HG03159 (cell line): ENCODE results near the gene MYO10.
"Not testable (repeated sequence)": the region's sequence is repeated elsewhere in the genome, so short reads cannot be mapped to it uniquely, and the experiment has no call there.

Experiments used
- ATAC-seq: cut with Tn5 transposase; IDR thresholded peaks from one replicate; pipeline ENCODE4 v1.9.1; 2021; ENCODE audit warnings: mild to moderate bottlenecking, moderate library complexity; ENCODE audit not compliant: unreplicated experiment

MYO10 gene

GRCh38 chr5:16723821-16724220, 212.3 kb downstream of the MYO10 start:
- ATAC-seq: no peak

DNA sequence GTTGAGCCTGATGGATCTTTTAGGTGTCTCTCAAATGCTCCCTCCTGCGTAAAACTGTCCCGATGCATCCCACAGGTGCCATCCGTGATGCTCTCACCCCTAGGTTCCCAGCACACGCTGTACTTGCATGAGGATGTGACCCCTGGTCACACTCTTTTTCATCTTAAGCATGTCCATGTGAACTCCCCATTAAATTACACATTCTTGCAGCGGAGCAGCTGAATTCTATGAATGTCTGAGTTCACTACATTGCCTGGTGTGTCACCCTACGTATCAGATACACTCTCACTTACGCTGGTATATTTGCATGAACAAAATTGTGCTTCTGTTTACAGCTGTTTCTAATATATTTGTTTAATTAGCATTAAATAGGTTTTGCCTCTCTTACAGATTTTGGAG, 214.0 kb downstream of the MYO10 start:
- no peak for ATAC-seq

GRCh38 chr5:16721151-16722096, 214.7 kb downstream of the MYO10 start:
- no peak for ATAC-seq

DNA sequence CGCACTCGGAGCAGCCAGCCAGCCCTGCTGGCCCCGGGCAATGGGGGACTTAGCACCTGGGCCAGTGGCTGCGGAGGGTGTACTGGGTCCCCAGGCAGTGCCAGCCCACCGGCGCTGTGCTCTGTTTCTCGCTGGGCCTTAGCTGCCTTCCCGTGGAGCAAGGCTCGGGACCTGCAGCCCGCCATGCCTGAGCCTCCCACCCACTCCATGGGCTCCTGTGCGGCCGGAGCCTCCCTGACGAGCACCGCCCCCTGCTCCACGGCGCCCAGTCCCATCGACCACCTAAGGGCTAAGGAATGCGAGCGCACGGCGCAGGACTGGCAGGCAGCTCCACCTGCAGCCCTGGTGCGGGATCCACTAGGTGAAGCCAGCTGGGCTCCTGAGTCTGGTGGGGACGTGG, 218.1 kb downstream of the MYO10 start:
- not testable (repeated sequence) for ATAC-seq

DNA sequence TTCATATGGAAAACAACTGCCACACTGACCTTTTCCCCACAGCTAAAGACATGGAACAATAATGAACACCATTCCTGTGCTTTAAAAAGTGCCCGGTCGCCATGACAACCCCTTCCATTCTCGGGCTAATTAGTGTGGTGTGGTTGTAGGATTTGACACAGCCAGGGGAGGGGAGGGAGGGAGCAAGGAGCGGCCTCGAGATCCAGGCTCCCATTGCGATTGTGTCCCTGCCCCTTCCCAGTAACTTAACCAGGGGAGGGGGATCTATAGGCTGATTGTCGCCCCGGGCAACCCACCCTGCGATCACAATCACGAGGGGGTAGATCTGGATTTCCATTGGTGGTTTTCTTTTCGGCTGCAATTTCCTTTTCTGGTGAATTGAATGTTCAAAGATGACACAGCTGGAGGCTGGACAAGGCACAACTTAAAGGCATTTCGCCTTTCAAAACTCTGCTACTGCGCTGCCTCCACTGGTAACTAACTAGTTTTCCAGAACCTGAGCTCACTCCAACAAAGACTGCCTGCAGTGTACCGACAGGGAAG, 222.6 kb downstream of the MYO10 start:
- ATAC-seq: no peak

- no peak for ATAC-seq
Observed at GRCh38 chr5:16712620-16713019, 223.5 kb downstream of the MYO10 start.

- ATAC-seq: no peak
Observed at GRCh38 chr5:16712178-16712577, 223.9 kb downstream of the MYO10 start.

GRCh38 chr5:16709691-16710433, 226.2 kb downstream of the MYO10 start:
- ATAC-seq: no peak

GRCh38 chr5:16707869-16708192, 228.3 kb downstream of the MYO10 start:
- no peak for ATAC-seq

DNA sequence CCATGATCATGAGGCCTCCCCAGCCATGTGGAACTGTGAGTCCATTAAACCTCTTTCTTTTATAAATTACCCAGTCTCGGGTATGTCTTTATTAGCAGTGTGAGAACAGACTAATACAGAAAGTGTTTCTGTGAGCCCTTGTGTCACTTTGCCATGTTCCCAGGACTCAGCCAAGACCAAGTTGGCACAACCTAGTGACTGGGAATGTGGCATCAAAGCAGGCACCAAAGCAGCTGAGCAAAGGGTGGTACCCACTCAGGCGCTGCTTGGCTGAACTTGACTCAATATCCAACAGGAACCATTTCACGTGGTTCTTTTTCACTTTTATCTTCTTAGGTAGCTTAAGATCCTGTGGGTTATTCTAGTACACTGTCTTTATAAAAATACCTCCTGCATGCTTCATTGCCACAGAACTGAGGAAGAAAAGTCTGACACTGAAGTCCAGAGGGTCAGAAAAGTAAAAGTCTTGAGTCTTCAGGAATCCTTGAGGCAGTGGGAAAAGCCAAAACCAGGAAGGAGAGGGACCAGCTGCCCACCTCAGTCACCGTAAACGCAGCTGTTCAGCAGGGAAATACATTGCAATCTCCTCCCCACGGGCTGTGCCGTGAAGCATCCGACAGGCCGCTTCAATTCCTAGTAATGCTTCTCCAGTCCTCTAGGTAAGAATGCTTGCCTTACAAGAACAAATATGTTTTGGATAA, 228.8 kb downstream of the MYO10 start:
- ATAC-seq: no peak

DNA sequence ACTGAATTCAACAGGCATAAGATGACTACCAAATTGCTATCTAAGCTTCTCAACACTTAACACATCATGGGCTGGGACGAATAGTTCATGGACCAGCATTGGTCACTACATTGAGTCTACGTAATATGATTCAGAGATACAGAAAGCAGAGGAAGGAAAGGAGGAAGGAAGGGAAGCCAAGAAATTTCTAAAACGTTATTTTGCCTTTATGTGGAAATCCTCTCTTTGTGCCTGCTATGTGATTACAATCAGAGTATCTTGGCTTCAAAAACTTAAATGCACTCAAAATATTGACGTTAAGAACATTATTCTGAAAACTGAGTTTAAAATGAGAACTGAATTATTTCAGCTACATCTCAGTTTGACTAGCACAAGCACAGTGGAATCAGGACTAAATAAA, 231.1 kb downstream of the MYO10 start:
- no peak for ATAC-seq

DNA sequence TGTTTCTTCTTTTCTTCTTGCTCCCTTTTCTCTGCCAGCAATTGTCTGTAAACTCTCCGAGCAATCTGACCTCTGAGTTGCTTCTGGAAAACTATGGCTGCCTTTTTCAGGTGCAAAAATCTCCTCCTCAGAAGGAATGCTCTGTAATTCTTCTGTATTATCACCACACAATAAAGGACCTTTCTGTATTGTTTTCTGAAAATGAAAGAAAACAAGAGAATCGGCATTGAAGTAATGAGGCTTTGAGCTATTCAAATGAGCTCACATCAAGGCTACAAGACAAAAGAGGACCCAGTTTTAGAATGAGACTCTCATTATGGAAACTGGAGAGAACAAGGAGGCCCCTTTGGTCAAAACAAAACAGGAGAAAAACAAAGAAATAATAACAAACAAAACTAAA, 233.1 kb downstream of the MYO10 start:
- ATAC-seq: no peak

GRCh38 chr5:16701134-16702099, 234.7 kb downstream of the MYO10 start:
- ATAC-seq: no peak

- no peak for ATAC-seq
Observed at GRCh38 chr5:16700081-16700480, 236.0 kb downstream of the MYO10 start.

- no peak for ATAC-seq
Observed at GRCh38 chr5:16695779-16696178, 240.3 kb downstream of the MYO10 start.

GRCh38 chr5:16693879-16694278, 242.2 kb downstream of the MYO10 start:
- no peak for ATAC-seq

GRCh38 chr5:16691731-16692130, 244.4 kb downstream of the MYO10 start:
- ATAC-seq: no peak

DNA sequence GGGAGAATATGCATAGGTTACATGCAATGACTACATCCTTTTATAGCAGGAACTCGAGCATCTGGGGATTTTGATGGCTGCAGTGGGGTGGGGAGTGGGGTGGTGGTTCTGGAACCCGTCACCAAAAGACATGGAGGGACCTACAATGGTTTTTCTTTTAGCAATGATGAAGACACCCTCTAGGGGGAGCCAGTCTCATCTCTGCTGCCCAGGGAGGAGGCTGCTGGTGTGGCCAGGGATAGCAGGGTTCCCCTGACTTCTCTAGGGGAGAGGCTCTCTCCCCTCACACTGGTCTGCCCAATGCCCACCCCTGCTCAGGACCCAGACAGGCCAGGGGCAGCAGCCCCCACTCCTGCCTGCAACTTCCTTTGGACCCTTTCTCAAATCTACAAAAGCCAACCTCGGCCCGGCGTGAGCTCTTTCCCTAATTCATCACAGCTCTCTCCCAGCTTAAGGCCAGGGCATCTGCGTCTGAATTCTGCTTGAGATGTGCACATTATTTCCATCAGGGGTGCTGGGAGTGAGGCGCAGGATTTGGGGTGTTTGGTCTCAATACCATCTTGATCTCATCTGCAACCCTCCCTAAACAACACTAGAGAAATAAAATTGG, 245.7 kb downstream of the MYO10 start:
- peak; percentile 94 for ATAC-seq

- no peak for ATAC-seq
Observed at GRCh38 chr5:16687898-16688297, 248.2 kb downstream of the MYO10 start.

DNA sequence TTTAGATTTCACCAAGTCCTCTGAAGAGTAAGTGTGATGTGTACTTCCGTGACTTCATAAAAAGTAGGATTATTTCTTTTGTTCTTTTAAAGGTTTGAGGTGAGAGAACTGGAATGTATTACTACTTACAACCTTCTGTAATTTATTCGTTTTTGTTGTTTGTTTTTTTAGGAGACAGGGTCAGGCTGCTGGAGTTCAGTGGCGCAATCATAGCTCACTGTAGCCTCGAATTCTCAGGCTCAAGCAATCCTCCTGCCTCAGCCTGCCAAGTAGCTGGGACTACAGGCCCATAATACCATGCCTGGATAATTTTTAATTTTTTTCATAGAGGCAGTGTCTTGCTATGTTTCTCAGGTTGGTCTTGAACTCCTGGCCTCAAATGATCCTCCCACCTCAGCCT, 251.0 kb downstream of the MYO10 start:
- ATAC-seq: no peak
